Fibroblast of lung (primary cell): Measurements from ENCODE around the gene PEX5.

Source experiments
- CTCF ChIP-seq, 2 donors: IDR thresholded peaks in 1 of 2; conservative IDR thresholded peaks in 1 of 2; 1 replicate in 1 of 2; 2 replicates in 1 of 2; pipeline ENCODE4 v1.5.1; 2011 to 2012; ENCODE audit warnings: low read length in 2 of 2, control low read depth in 1 of 2, inconsistent platforms in 1 of 2, low read depth in 1 of 2, mild to moderate bottlenecking in 1 of 2
- EZH2 ChIP-seq: IDR thresholded peaks from 2 replicates; pipeline ENCODE4 v1.5.1; 2012; ENCODE audit warnings: low read length, control low read depth, mild to moderate bottlenecking; ENCODE audit errors: missing control alignments

- TF ChIP-seq EZH2 (no peak), CTCF (conservative IDR thresholded peaks at IDR 0.05 in 1 of 2, IDR thresholded peaks at IDR 0.05 in 1 of 2; ENCODE audit: low read depth in 1 of 2, low read length in 2 of 2) (no peak)
These were observed 38.6 kb upstream of the PEX5 start for GRCh38 chr12:7150841-7151240.
